ENCODE results near the gene HSD17B3.

GRCh38 chr9:96331236-96331947 is 29.4 kb upstream of the HSD17B3 start:
- TF ChIP-seq CSDC2 (CRISPR knock-in tag; IDR thresholded peaks at IDR 0.05): no peak
- no peak for TF ChIP-seq OSR1 (CRISPR knock-in tag; IDR thresholded peaks at IDR 0.05)
- no peak for TF ChIP-seq PATZ1 (CRISPR knock-in tag; IDR thresholded peaks at IDR 0.05; ENCODE audit: borderline replicate concordance)
